GM12892 (cell line): ENCODE data around the gene DLK2.

Source experiments
- POLR2A ChIP-seq: IDR thresholded peaks from 2 replicates; pipeline ENCODE4 v1.6.1; 2011; ENCODE audit warnings: low read depth, low read length, control low read depth
- POLR2AphosphoS5 ChIP-seq: IDR thresholded peaks from 2 replicates; pipeline ENCODE4 v1.6.1; 2011; ENCODE audit warnings: low read depth, low read length, control low read depth
- TAF1 ChIP-seq: IDR thresholded peaks from 2 replicates; pipeline ENCODE4 v1.6.1; 2011; ENCODE audit warnings: low read depth, mild to moderate bottlenecking, control low read depth, low read length, borderline replicate concordance

DNA sequence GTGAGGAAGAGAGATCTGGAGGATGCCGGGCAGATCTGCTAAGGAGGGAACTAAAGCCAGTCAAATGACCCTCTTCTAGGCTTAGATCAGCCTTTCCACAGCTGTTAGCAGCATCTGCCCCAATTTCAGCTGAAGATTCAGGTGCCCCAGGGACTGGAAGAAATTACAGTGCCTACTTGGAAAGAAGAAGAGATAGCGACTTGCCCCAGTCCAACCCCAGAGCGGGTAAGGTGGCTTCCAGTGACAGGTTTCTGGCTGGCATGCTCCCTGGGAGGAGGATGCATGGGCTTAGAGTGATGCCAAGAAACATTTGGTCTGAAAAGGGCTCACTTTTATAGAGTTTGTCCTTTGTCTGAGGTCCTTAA is 22.6 kb upstream of the DLK2 start:
- TF ChIP-seq POLR2AphosphoS5 = no peak
- no peak for TF ChIP-seq POLR2A
- TF ChIP-seq TAF1 = no peak
